ENCODE results near the gene RBFA.

GRCh38 chr18:79987566-79987965 is 46.7 kb upstream of the RBFA start:
- TF ChIP-seq, protein P1, sequence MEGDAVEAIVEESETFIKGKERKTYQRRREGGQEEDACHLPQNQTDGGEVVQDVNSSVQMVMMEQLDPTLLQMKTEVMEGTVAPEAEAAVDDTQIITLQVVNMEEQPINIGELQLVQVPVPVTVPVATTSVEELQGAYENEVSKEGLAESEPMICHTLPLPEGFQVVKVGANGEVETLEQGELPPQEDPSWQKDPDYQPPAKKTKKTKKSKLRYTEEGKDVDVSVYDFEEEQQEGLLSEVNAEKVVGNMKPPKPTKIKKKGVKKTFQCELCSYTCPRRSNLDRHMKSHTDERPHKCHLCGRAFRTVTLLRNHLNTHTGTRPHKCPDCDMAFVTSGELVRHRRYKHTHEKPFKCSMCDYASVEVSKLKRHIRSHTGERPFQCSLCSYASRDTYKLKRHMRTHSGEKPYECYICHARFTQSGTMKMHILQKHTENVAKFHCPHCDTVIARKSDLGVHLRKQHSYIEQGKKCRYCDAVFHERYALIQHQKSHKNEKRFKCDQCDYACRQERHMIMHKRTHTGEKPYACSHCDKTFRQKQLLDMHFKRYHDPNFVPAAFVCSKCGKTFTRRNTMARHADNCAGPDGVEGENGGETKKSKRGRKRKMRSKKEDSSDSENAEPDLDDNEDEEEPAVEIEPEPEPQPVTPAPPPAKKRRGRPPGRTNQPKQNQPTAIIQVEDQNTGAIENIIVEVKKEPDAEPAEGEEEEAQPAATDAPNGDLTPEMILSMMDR (IDR thresholded peaks at IDR 0.05) = no peak
- TF ChIP-seq POLR2A (IDR thresholded peaks at IDR 0.05) (no peak), POLR2AphosphoS5 (IDR thresholded peaks at IDR 0.05; ENCODE audit: insufficient read depth in 1 of 2, low read depth in 1 of 2) (no peak)
